Iris pigment epithelial cell (primary cell): ENCODE results near the gene KRTAP4-2.
"Not testable (repeated sequence)": the region's sequence is repeated elsewhere in the genome, so short reads cannot be mapped to it uniquely, and the experiment has no call there.

Experiments
- DNase-seq: peaks from one replicate; pipeline ENCODE4 v3.0.0-alpha.2; 2011; ENCODE audit warnings: low read depth

The KRTAP4-2 gene

GRCh38 chr17:41177727-41178271 is at the start of gene KRTAP4-2:
TSS of gene KRTAP4-2 (minus strand) at chr17:41178221. CDS start at chr17:41178164, 57 bp downstream.
- no peak for DNase-seq

- DNase-seq, result not testable (repeated sequence)
Observed at GRCh38 chr17:41226598-41227095, 48.6 kb upstream of the KRTAP4-2 start, which contains the start of gene KRTAP9-2. TSS of gene KRTAP9-2 (plus strand) at chr17:41226648. CDS start at chr17:41226655, 7 bp downstream.

- DNase-seq, result no peak
Observed at GRCh38 chr17:41226051-41226450, 48.0 kb upstream of the KRTAP4-2 start.

GRCh38 chr17:41223821-41224220 is 45.8 kb upstream of the KRTAP4-2 start:
- DNase-seq, result peak; percentile 29

GRCh38 chr17:41215681-41216080 is 37.7 kb upstream of the KRTAP4-2 start:
- no peak for DNase-seq

GRCh38 chr17:41212524-41213169 is 34.6 kb upstream of the KRTAP4-2 start:
- DNase-seq, result no peak

GRCh38 chr17:41211845-41212466 is 33.9 kb upstream of the KRTAP4-2 start:
- DNase-seq, result peak; percentile 47

GRCh38 chr17:41199421-41200078 is 21.5 kb upstream of the KRTAP4-2 start:
- DNase-seq, result no peak

- no peak for DNase-seq
Observed at GRCh38 chr17:41196068-41196467, 18.0 kb upstream of the KRTAP4-2 start.

- DNase-seq, result no peak
Observed at GRCh38 chr17:41190328-41190727, 12.3 kb upstream of the KRTAP4-2 start.

- DNase-seq, result not testable (repeated sequence)
Observed at GRCh38 chr17:41189837-41190318, 11.9 kb upstream of the KRTAP4-2 start, which contains the start of gene KRTAP9-1. TSS of gene KRTAP9-1 (plus strand) at chr17:41189887. CDS start at chr17:41189887, 0 bp downstream.

- no peak for DNase-seq
Observed at GRCh38 chr17:41186872-41187271, 8.9 kb upstream of the KRTAP4-2 start.

- DNase-seq, result no peak
Observed at GRCh38 chr17:41185001-41185400, 7.0 kb upstream of the KRTAP4-2 start.

GRCh38 chr17:41184480-41184961 is 6.5 kb upstream of the KRTAP4-2 start, which contains the start of gene KRTAP4-1:
TSS of gene KRTAP4-1 (minus strand) at chr17:41184911. CDS start at chr17:41184854, 57 bp downstream.
- DNase-seq, result no peak

GRCh38 chr17:41178843-41179616 is 1.0 kb upstream of the KRTAP4-2 start:
- no peak for DNase-seq

GRCh38 chr17:41178341-41178740 is 320 bp upstream of the KRTAP4-2 start:
- peak; percentile 55 for DNase-seq

GRCh38 chr17:41176744-41177387 is 1.2 kb downstream of the KRTAP4-2 start:
- DNase-seq, result no peak

- no peak for DNase-seq
Observed at GRCh38 chr17:41171886-41172285, 6.1 kb downstream of the KRTAP4-2 start.

GRCh38 chr17:41168121-41168520 is 9.9 kb downstream of the KRTAP4-2 start, which contains the start of gene KRTAP4-3:
TSS of gene KRTAP4-3 (minus strand) at chr17:41168221. CDS start at chr17:41168172, 49 bp downstream.
- no peak for DNase-seq

GRCh38 chr17:41167561-41167960 is 10.5 kb downstream of the KRTAP4-2 start:
- no peak for DNase-seq

GRCh38 chr17:41163828-41164227 is 14.2 kb downstream of the KRTAP4-2 start:
- peak; percentile 37 for DNase-seq
